ENCODE data around the gene MCUB.

Gene MCUB

GRCh38 chr4:109615742-109616141, 55.7 kb downstream of the MCUB start:
- Histone ChIP-seq H3K27me3 (ENCODE audit: insufficient read depth, low read length, poor library complexity) (no peaks in the 10 kb centered on the region), H3K36me3 (ENCODE audit: control insufficient read depth, insufficient read depth, low read length) (no peaks in the 10 kb centered on the region), H4K5ac (ENCODE audit: low read length) (no peak overlapping the region), H3K56ac (ENCODE audit: low read length) (no peak overlapping the region), H3K18ac (ENCODE audit: low read length) (no peak overlapping the region), H3K9ac (ENCODE audit: low read length) (no peak overlapping the region), H3K79me2 (ENCODE audit: control insufficient read depth, insufficient read depth, low read length) (no peaks in the 10 kb centered on the region), H2BK5ac (ENCODE audit: low read length) (no peak overlapping the region), H3K4ac (ENCODE audit: low read depth, low read length) (no peak overlapping the region), H2BK120ac (ENCODE audit: low read depth, low read length) (no peak overlapping the region), H3K27ac (ENCODE audit: low read depth, low read length) (no peak overlapping the region), H3K4me2 (ENCODE audit: low read length) (no peak overlapping the region), H3K4me1 (ENCODE audit: control insufficient read depth, low read depth, low read length) (no peaks in the 10 kb centered on the region), H4K8ac (ENCODE audit: low read depth, low read length) (no peak overlapping the region), H2BK15ac (replicated peaks; ENCODE audit: low read depth) (no peak overlapping the region), H2AK5ac (ENCODE audit: low read length) (no peak overlapping the region), H3K79me1 (ENCODE audit: low read length) (no peaks in the 10 kb centered on the region), H3K23ac (ENCODE audit: low read length) (no peak overlapping the region), H3K4me3 (ENCODE audit: low read length) (no peak overlapping the region)
- no CpG with 5 or more reads among the region's 2 CpGs for WGBS (ENCODE audit: extremely low coverage, insufficient coverage, low lambda C conversion rate)
- DNase-seq, result no peak

DNA sequence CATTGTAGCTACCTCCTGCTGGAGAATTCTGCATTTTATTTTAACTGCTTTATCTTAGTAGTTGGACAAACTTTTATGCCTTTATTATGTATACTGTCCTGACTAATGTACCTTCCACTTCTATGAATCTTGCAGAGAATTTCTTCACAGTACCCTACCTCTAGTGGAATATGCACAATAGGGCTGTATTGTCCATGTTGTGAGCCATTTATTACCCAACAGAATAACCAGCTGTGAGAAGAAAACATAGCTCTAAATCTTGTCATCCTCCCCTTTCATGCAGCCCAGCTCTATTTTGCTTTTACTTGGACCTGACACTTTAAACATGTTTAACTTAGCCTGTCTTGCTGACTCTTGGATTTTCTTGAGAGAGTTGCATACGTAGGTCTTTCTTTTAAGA, 56.2 kb downstream of the MCUB start:
- H3K4me2 ChIP-seq (ENCODE audit: low read length), result no peak overlapping the region
- H3K79me2 ChIP-seq (ENCODE audit: control insufficient read depth, insufficient read depth, low read length), result no peaks in the 10 kb centered on the region
- no peak for DNase-seq
- H2BK15ac ChIP-seq (replicated peaks; ENCODE audit: low read depth), result no peak overlapping the region
- no peak overlapping the region for H3K4me3 ChIP-seq (ENCODE audit: low read length)
- H3K27me3 ChIP-seq (ENCODE audit: insufficient read depth, low read length, poor library complexity), result no peaks in the 10 kb centered on the region
- no peaks in the 10 kb centered on the region for H3K79me1 ChIP-seq (ENCODE audit: low read length)
- no CpG with 5 or more reads among the region's 1 CpG for WGBS (ENCODE audit: extremely low coverage, insufficient coverage, low lambda C conversion rate)
- H4K5ac ChIP-seq (ENCODE audit: low read length), result no peak overlapping the region
- H3K23ac ChIP-seq (ENCODE audit: low read length), result no peak overlapping the region
- no peak overlapping the region for H3K4ac ChIP-seq (ENCODE audit: low read depth, low read length)
- H3K9ac ChIP-seq (ENCODE audit: low read length), result no peak overlapping the region
- no peak overlapping the region for H4K8ac ChIP-seq (ENCODE audit: low read depth, low read length)
- H3K18ac ChIP-seq (ENCODE audit: low read length), result no peak overlapping the region
- H3K4me1 ChIP-seq (ENCODE audit: control insufficient read depth, low read depth, low read length), result no peaks in the 10 kb centered on the region
- no peaks in the 10 kb centered on the region for H3K36me3 ChIP-seq (ENCODE audit: control insufficient read depth, insufficient read depth, low read length)
- H3K27ac ChIP-seq (ENCODE audit: low read depth, low read length), result no peak overlapping the region
- no peak overlapping the region for H2AK5ac ChIP-seq (ENCODE audit: low read length)
- H2BK5ac ChIP-seq (ENCODE audit: low read length), result no peak overlapping the region
- no peak overlapping the region for H3K56ac ChIP-seq (ENCODE audit: low read length)
- H2BK120ac ChIP-seq (ENCODE audit: low read depth, low read length), result no peak overlapping the region

DNA sequence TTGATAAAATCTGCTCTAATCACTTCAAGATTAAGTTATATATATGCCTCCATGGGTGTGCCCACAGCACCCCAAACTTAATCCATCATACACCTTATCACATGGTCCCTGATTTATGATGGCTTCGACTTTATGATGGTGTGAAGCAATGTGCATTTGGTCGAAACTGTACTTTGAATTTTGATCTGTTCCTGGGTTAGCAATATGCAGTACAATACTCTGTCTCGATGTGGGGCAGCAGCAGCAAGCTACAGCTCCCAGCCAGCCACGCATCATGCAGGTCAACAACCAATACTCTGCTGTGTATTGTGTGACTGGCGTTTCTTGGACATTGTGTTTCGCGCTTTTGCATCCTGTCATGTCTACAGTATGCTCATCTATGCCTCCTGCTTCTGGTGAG, 62.6 kb downstream of the MCUB start:
- no peak overlapping the region for H3K4ac ChIP-seq (ENCODE audit: low read depth, low read length)
- no peak overlapping the region for H3K4me2 ChIP-seq (ENCODE audit: low read length)
- H3K27me3 ChIP-seq (ENCODE audit: insufficient read depth, low read length, poor library complexity), result no peaks in the 10 kb centered on the region
- no peak overlapping the region for H3K56ac ChIP-seq (ENCODE audit: low read length)
- no peaks in the 10 kb centered on the region for H3K79me2 ChIP-seq (ENCODE audit: control insufficient read depth, insufficient read depth, low read length)
- H3K27ac ChIP-seq (ENCODE audit: low read depth, low read length), result no peak overlapping the region
- no peak overlapping the region for H2AK5ac ChIP-seq (ENCODE audit: low read length)
- WGBS (ENCODE audit: extremely low coverage, insufficient coverage, low lambda C conversion rate), result no CpG with 5 or more reads among the region's 7 CpGs
- H3K79me1 ChIP-seq (ENCODE audit: low read length), result no peaks in the 10 kb centered on the region
- no peak overlapping the region for H3K9ac ChIP-seq (ENCODE audit: low read length)
- no peak for DNase-seq
- H4K5ac ChIP-seq (ENCODE audit: low read length), result no peak overlapping the region
- H3K18ac ChIP-seq (ENCODE audit: low read length), result no peak overlapping the region
- no peak overlapping the region for H2BK5ac ChIP-seq (ENCODE audit: low read length)
- no peak overlapping the region for H4K8ac ChIP-seq (ENCODE audit: low read depth, low read length)
- no peak overlapping the region for H2BK15ac ChIP-seq (replicated peaks; ENCODE audit: low read depth)
- H2BK120ac ChIP-seq (ENCODE audit: low read depth, low read length), result no peak overlapping the region
- no peaks in the 10 kb centered on the region for H3K4me1 ChIP-seq (ENCODE audit: control insufficient read depth, low read depth, low read length)
- no peaks in the 10 kb centered on the region for H3K36me3 ChIP-seq (ENCODE audit: control insufficient read depth, insufficient read depth, low read length)
- no peak overlapping the region for H3K4me3 ChIP-seq (ENCODE audit: low read length)
- no peak overlapping the region for H3K23ac ChIP-seq (ENCODE audit: low read length)

DNA sequence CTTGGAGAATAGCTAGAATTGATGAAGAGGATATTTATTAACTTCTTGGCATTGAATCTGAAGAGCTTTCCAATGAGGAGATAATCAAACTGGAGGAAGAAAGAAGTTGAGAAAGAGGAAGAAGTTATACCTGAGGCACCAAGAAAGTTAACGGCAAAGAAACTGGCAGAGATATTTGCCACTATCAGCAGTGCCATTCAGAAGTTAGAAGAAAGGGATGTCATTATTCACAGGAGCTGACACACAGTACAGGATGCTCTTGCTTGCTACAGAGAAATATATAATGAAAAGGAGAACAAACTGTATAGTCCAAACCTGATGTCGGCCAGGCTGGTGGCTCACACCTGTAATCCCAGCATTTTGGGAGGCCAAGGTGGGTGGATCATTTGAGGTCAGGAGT, 64.5 kb downstream of the MCUB start:
- H3K9ac ChIP-seq (ENCODE audit: low read length), result no peak overlapping the region

DNA sequence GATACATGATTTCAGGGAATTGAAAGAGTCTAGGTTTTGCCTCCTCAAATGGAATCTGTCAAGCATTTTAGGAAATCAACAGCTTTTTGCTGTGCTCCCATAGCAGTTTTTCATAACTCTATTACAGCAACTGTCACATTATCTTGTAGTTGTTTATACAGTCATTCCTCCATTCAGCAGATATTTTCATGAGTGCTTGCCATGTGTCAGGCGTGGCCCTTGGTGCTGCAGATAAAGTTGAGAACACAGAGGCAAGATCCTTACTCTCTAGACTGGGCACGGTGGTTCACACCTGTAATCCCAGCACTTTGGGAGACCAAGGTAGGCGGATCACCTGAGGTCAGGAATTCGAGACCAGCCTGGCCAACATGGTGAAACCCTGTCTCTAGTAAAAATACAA, 67.3 kb downstream of the MCUB start:
- no peaks in the 10 kb centered on the region for H3K79me1 ChIP-seq (ENCODE audit: low read length)
- no peak overlapping the region for H3K18ac ChIP-seq (ENCODE audit: low read length)
- H3K4me2 ChIP-seq (ENCODE audit: low read length), result no peak overlapping the region
- no peaks in the 10 kb centered on the region for H3K4me1 ChIP-seq (ENCODE audit: control insufficient read depth, low read depth, low read length)
- no peak overlapping the region for H2AK5ac ChIP-seq (ENCODE audit: low read length)
- no peak overlapping the region for H3K9ac ChIP-seq (ENCODE audit: low read length)
- H3K4me3 ChIP-seq (ENCODE audit: low read length), result no peak overlapping the region
- no peak overlapping the region for H3K23ac ChIP-seq (ENCODE audit: low read length)
- H3K56ac ChIP-seq (ENCODE audit: low read length), result no peak overlapping the region
- no peaks in the 10 kb centered on the region for H3K36me3 ChIP-seq (ENCODE audit: control insufficient read depth, insufficient read depth, low read length)
- H2BK5ac ChIP-seq (ENCODE audit: low read length), result no peak overlapping the region
- no peak overlapping the region for H3K27ac ChIP-seq (ENCODE audit: low read depth, low read length)
- H2BK15ac ChIP-seq (replicated peaks; ENCODE audit: low read depth), result no peak overlapping the region
- H2BK120ac ChIP-seq (ENCODE audit: low read depth, low read length), result no peak overlapping the region
- no peaks in the 10 kb centered on the region for H3K27me3 ChIP-seq (ENCODE audit: insufficient read depth, low read length, poor library complexity)
- WGBS (ENCODE audit: extremely low coverage, insufficient coverage, low lambda C conversion rate), result no CpG with 5 or more reads among the region's 4 CpGs
- H3K79me2 ChIP-seq (ENCODE audit: control insufficient read depth, insufficient read depth, low read length), result no peaks in the 10 kb centered on the region
- no peak overlapping the region for H4K8ac ChIP-seq (ENCODE audit: low read depth, low read length)
- no peak for DNase-seq
- no peak overlapping the region for H4K5ac ChIP-seq (ENCODE audit: low read length)
- no peak overlapping the region for H3K4ac ChIP-seq (ENCODE audit: low read depth, low read length)

More for the DNA sequence above, 64.5 kb downstream of the MCUB start:
- WGBS (ENCODE audit: extremely low coverage, insufficient coverage, low lambda C conversion rate), result no CpG with 5 or more reads among the region's 2 CpGs
- Histone ChIP-seq H3K27me3 (ENCODE audit: insufficient read depth, low read length, poor library complexity) (no peaks in the 10 kb centered on the region), H3K79me2 (ENCODE audit: control insufficient read depth, insufficient read depth, low read length) (no peaks in the 10 kb centered on the region), H3K4ac (ENCODE audit: low read depth, low read length) (no peak overlapping the region), H2BK120ac (ENCODE audit: low read depth, low read length) (no peak overlapping the region), H3K23ac (ENCODE audit: low read length) (no peak overlapping the region), H2AK5ac (ENCODE audit: low read length) (no peak overlapping the region), H3K4me2 (ENCODE audit: low read length) (no peak overlapping the region), H2BK5ac (ENCODE audit: low read length) (no peak overlapping the region), H3K4me1 (ENCODE audit: control insufficient read depth, low read depth, low read length) (no peaks in the 10 kb centered on the region), H3K4me3 (ENCODE audit: low read length) (no peak overlapping the region), H3K79me1 (ENCODE audit: low read length) (no peaks in the 10 kb centered on the region), H3K27ac (ENCODE audit: low read depth, low read length) (no peak overlapping the region), H4K5ac (ENCODE audit: low read length) (no peak overlapping the region), H3K36me3 (ENCODE audit: control insufficient read depth, insufficient read depth, low read length) (no peaks in the 10 kb centered on the region), H3K18ac (ENCODE audit: low read length) (no peak overlapping the region), H4K8ac (ENCODE audit: low read depth, low read length) (no peak overlapping the region), H2BK15ac (replicated peaks; ENCODE audit: low read depth) (no peak overlapping the region), H3K56ac (ENCODE audit: low read length) (no peak overlapping the region)
- DNase-seq, result no peak

DNA sequence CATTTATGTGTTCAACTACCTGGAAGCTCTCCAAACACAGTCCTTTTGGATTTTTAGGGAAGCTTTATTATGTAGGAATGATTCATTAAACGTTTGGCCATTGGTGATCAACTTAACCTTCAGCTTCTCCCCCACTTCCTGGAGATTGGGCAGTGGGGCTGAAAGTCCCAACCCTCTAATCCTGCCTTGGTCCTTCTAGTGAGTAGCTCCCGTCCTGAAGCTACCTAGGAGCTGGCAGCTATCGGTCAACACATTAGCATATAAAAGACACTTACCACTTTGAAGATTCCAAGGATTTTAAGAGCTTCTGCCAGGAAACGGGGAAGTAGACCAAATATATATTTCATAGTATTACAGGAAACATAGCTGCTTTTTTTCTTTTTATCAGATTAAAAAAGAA, 69.7 kb downstream of the MCUB start:
- no peak overlapping the region for H3K4me2 ChIP-seq (ENCODE audit: low read length)
- no peaks in the 10 kb centered on the region for H3K79me2 ChIP-seq (ENCODE audit: control insufficient read depth, insufficient read depth, low read length)
- WGBS (ENCODE audit: extremely low coverage, insufficient coverage, low lambda C conversion rate), result no CpG with 5 or more reads among the region's 4 CpGs
- H2AK5ac ChIP-seq (ENCODE audit: low read length), result no peak overlapping the region
- no peak overlapping the region for H3K56ac ChIP-seq (ENCODE audit: low read length)
- H3K4me1 ChIP-seq (ENCODE audit: control insufficient read depth, low read depth, low read length), result no peaks in the 10 kb centered on the region
- DNase-seq, result peak; percentile 44
- H2BK120ac ChIP-seq (ENCODE audit: low read depth, low read length), result no peak overlapping the region
- H2BK5ac ChIP-seq (ENCODE audit: low read length), result no peak overlapping the region
- H3K79me1 ChIP-seq (ENCODE audit: low read length), result no peaks in the 10 kb centered on the region
- H3K23ac ChIP-seq (ENCODE audit: low read length), result no peak overlapping the region
- no peak overlapping the region for H3K27ac ChIP-seq (ENCODE audit: low read depth, low read length)
- no peak overlapping the region for H4K5ac ChIP-seq (ENCODE audit: low read length)
- no peak overlapping the region for H2BK15ac ChIP-seq (replicated peaks; ENCODE audit: low read depth)
- H4K8ac ChIP-seq (ENCODE audit: low read depth, low read length), result no peak overlapping the region
- no peaks in the 10 kb centered on the region for H3K36me3 ChIP-seq (ENCODE audit: control insufficient read depth, insufficient read depth, low read length)
- H3K4ac ChIP-seq (ENCODE audit: low read depth, low read length), result no peak overlapping the region
- no peaks in the 10 kb centered on the region for H3K27me3 ChIP-seq (ENCODE audit: insufficient read depth, low read length, poor library complexity)
- no peak overlapping the region for H3K9ac ChIP-seq (ENCODE audit: low read length)
- no peak overlapping the region for H3K18ac ChIP-seq (ENCODE audit: low read length)
- H3K4me3 ChIP-seq (ENCODE audit: low read length), result no peak overlapping the region

Measured in mesendoderm (in vitro differentiated cells).